ENCODE measurements around the gene MVB12B. TPM values are rescaled to one million over a fixed set of nuclear protein-coding genes. Genes with fewer than 3 reads are reported as not detected.

Gene MVB12B
- polyA plus RNA-seq, 1 experiment: 4.4 TPM

DNA sequence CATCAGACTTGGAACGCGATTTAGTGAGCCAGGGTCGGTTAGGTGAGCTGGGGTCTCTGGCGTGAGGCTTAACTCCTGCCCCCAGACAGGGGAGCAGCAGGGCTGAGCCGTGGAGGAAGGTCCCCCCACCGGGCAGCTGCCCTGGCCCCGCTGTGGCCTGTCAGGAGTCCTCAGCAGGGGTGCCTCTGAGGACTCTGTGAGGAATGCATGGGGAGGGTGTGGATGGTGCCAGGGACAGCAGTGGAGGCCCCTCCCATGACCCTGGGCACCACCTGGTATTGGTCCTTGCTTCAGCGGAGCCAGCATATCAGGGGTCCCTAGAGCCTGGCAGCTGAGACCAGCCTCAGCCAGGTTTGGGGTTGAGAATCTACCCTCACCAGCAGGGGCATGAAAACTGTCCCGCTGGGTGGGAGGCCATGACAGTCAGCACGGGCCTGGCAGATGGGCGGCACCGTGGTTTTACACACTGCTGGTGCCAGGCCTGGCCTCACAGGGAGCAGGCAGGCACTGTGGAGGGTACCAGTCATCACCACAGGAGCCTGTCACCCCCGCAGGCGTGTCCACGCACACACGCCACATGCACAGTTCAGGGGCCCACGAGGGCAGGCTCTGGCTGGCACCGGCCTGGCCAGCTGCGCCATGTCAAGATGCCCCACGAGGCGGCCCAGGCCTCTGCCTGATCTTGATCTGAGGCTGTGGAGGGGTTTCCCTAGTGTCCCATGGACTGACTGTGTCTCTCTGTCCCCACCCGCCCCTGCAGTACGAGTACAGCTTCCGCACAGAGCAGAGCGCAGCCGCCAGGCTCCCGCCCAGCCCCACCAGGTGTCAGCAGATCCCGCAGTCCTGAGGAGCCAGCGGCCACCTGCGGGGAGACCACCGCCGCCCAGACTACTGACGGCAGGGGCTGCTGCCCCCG lies 176.0 kb downstream of the MVB12B start:
- DNase-seq (ENCODE audit: low read depth, low spot score): no peak
- Histone ChIP-seq H3K9me3 (ENCODE audit: control insufficient read depth, insufficient read depth, low read length) (no peaks in the 10 kb centered on the region; the same call in 1 of the 2 replicates), H3K4me3 (ENCODE audit: low read depth, low read length) (no peak overlapping the region), H3K27me3 (ENCODE audit: control insufficient read depth, insufficient read depth, low read length) (peaks cover 2% of the 10 kb centered on the region), H3K27ac (ENCODE audit: low read depth, low read length) (no peak overlapping the region)
- ChIA-PET POLR2A (no interaction called here), CTCF (interaction anchor here (6.7 to 6.9 kb wide), 2 partner anchors 10 to 54 kb away, joined by 59 to 101 read pairs; no protein-coding TSS in a partner anchor)
- TF ChIP-seq, protein P1, sequence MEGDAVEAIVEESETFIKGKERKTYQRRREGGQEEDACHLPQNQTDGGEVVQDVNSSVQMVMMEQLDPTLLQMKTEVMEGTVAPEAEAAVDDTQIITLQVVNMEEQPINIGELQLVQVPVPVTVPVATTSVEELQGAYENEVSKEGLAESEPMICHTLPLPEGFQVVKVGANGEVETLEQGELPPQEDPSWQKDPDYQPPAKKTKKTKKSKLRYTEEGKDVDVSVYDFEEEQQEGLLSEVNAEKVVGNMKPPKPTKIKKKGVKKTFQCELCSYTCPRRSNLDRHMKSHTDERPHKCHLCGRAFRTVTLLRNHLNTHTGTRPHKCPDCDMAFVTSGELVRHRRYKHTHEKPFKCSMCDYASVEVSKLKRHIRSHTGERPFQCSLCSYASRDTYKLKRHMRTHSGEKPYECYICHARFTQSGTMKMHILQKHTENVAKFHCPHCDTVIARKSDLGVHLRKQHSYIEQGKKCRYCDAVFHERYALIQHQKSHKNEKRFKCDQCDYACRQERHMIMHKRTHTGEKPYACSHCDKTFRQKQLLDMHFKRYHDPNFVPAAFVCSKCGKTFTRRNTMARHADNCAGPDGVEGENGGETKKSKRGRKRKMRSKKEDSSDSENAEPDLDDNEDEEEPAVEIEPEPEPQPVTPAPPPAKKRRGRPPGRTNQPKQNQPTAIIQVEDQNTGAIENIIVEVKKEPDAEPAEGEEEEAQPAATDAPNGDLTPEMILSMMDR (IDR thresholded peaks at IDR 0.05; ENCODE audit: low read depth, low read length): no peak

DNA sequence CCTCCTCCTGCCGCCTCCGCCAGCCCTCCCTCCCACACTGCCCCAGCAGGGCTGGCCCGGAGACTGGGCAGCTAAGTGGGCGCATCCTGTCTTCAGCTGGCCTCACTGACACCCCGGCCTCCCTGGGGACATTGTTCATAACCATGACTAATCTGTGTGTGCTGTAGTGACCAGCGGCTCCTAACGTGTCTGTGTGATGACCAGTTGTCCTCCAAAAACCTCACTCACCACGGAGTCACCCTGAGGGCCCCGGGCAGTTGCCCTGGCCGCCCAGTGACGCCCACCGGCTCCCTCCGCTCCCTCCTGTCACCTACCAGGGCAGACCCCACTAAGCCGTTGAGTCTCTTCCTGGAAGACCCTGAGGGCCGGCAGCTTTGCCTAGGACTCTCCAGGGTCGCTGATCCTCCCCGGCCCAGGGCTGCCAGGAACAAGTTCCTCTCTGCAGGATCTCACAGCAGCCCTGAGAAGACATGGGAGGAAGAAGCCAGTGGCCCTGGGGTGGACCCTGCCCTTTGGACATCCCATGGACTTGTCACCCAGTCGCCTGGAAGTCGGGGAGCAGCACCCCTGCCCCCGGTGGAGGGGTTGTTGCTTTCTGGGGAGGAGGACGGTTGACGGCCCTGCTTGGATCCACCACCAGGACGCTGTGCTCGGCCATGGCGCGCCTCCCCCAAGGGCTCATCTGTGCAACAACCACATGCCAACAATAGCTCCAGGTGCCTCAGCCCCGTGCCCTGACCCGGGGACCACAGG lies 176.9 kb downstream of the MVB12B start:
- H3K27ac ChIP-seq (ENCODE audit: low read depth, low read length): no peak overlapping the region
- CTCF ChIA-PET: interaction anchor here (6.9 kb wide), 1 partner anchor 53 kb away, joined by 101 read pairs; no protein-coding TSS in a partner anchor

DNA sequence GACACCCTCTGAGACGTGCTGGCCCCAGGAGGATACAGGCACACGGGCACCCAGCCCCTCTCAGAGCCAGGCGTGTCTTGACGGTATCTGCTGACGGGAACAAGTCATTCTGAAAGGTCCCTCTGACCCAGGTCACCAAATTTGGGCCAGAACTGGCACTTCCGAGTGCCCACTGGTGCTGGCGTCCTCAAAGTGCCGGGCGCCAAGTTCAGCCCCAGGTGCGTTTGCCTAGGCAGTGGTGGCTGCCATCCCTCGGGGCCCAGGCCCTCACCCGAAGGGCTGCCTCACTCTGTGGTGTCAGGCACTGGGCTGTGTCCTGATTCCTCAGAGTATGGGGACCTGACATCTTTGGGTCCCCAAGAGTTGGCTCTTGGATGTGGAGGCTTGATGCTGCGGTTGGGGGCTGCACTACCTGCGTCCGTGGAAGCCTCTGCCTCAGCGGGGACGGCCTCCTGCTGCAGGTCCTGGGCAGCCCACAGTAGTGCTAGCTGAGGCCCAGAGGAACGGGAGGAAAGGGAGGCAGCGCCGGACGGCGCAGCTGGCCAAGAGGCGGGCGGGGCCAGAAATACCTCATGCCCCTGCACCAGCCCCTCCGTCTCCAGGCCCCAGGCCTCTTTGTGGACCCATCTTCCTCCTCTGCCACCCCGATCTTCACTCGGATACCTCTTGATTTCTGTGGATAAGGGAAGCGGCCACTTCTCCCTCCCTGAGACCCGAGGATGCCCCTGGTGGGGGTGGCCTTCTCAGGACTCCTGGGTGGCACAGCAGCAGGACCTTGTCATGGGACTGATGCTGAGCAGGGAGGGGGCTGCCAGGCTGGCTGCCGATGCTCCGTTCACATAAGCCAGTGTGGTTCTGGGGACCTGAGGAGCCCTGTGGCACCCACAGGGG lies 177.7 kb downstream of the MVB12B start:
- Histone ChIP-seq H3K27ac (ENCODE audit: low read depth, low read length) (no peak overlapping the region), H3K4me3 (ENCODE audit: low read depth, low read length) (no peak overlapping the region), H3K9me3 (ENCODE audit: control insufficient read depth, insufficient read depth, low read length) (no peaks in the 10 kb centered on the region; the same call in 1 of the 2 replicates), H3K27me3 (ENCODE audit: control insufficient read depth, insufficient read depth, low read length) (peaks cover 6% of the 10 kb centered on the region)
- TF ChIP-seq, protein P1 (IDR thresholded peaks at IDR 0.05; ENCODE audit: low read depth, low read length): no peak
- CTCF ChIA-PET: no interaction called here
- POLR2A ChIA-PET: no interaction called here
- DNase-seq (ENCODE audit: low read depth, low spot score): no peak

More for the DNA sequence above, 176.9 kb downstream of the MVB12B start:
- H3K9me3 ChIP-seq (ENCODE audit: control insufficient read depth, insufficient read depth, low read length): no peaks in the 10 kb centered on the region; the same call in 1 of the 2 replicates
- POLR2A ChIA-PET: no interaction called here
- peaks cover 3% of the 10 kb centered on the region for H3K27me3 ChIP-seq (ENCODE audit: control insufficient read depth, insufficient read depth, low read length)
- H3K4me3 ChIP-seq (ENCODE audit: low read depth, low read length): no peak overlapping the region
- TF ChIP-seq, protein P1 (IDR thresholded peaks at IDR 0.05; ENCODE audit: low read depth, low read length): no peak
- no peak for DNase-seq (ENCODE audit: low read depth, low spot score)

DNA sequence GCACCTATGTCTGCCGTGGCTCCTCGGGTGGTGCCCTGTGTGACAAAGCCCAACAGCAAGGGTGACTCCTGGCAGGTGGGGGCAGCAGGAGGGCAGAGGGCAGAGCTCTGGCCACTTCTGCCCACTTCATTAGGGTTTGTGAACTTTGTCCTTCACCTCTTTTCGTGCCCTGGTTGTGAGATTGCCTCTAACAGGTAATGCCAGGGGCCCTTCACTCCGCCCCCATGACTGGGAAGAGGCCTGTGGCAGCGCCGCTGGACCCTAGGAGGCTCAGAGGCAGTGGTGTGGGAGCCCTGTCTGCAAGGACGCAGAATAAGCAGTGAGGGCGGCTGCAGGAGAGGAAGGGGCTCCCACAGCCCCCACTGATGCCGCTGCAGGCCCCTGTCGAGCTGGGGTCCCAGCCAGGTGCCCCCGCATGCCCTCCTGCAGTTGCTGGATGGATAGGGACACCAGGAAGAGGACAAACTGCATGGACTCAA lies 178.4 kb downstream of the MVB12B start:
- Histone ChIP-seq H3K27me3 (ENCODE audit: control insufficient read depth, insufficient read depth, low read length) (peaks cover 6% of the 10 kb centered on the region), H3K9me3 (ENCODE audit: control insufficient read depth, insufficient read depth, low read length) (no peaks in the 10 kb centered on the region; the same call in 1 of the 2 replicates), H3K4me3 (ENCODE audit: low read depth, low read length) (no peak overlapping the region), H3K27ac (ENCODE audit: low read depth, low read length) (no peak overlapping the region)
- DNase-seq (ENCODE audit: low read depth, low spot score): no peak
- TF ChIP-seq, protein P1 (IDR thresholded peaks at IDR 0.05; ENCODE audit: low read depth, low read length): no peak
- POLR2A ChIA-PET: no interaction called here
- CTCF ChIA-PET: no interaction called here

Data from AG04450 (cell line).